T-helper 2 cell (primary cell): ENCODE results near the gene PYM1.
"Not testable (repeated sequence)": the region's sequence is repeated elsewhere in the genome, so short reads cannot be mapped to it uniquely, and the experiment has no call there.

Experiments used
- DNase-seq, 5 experiments: peaks; one replicate each; pipeline versions ENCODE4 v3.0.0 to v3.0.0-alpha.2; 2012 to 2022

Gene PYM1

DNA sequence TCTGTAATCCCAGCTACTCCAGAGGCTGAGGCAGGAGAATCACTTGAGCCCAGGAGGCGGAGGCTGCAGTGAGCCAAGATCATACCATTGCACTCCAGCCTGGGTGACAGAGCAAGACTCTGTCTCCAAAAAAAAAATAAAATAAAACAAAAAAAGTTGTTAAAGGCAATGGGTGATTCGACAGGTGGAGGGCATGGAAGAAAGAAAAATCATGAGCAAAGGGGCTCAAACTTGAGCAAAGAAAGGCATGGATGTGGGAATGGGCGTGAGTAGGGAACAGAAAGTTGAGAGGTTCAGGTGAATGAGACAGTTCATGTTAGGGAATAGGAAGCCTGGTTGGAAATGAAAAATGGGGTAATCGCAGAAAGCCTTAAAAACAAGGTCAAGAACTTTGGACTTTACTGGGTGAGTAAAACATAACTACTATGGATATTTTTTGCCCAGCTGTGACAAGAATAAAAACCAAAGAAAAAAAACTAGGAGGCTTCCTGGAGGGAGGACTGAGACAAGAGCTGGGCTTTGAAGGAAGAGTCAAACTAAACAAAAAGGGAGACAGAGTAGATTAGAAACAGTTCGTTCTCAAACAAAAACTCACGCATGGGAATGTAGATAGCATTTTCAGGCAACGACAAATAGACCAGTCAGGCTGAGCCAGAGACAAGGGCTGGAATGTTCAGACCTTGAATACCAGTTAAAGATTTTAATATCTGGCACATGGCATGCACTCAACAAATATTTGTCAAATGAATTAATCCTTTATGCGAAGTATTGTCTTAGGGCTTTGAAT, 18.8 kb downstream of the PYM1 start:
- DNase-seq = no peak

DNA sequence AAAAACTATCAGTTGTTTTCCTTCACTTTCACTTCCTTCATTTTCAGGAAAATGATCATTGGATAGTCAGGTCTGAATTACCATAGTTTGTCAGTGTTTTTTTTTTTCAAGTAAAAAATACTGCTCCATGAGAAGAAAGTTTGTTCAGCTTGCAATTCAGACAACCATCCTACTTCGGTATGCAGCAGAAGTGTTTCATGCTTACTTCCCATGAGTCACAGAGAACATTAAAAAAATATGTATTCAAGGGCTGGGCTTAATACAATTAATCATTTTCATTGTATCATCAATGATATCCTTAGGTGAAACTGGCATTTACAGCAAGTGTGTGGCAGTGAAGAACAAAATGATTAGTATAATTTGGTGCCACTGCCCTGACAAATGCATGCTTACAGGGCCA, 21.6 kb downstream of the PYM1 start:
- no peak for DNase-seq

DNA sequence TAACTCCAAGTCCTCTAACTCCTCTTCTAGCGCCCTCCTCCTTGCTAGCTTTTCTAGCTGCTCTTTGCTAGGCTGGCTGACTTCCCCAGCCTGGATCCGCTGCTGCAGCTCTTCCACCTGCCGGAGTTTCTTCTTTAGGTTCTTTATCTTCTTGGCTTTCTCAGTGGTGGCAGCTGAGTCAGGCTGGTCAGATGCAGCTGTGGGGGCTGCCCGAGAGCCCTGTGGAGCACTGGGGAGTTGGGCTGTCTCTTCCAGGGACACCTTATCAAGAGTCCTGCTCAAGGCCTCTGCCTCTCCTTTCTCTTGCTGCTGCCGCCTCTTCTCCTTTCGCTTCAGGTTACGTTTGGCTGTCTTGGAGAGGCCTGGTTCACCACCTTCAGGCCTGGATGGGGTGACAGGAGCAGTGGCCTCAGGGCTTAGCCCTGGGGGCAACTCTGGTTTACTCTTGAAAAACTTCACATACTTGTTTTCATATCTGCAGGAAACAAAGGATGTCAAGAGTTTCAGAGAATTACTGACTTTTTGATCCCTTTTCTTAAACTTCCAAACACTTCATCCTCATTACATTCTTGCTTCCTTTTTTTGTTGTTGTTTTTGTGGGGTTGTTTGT, 25.7 kb downstream of the PYM1 start:
- no peak for DNase-seq

DNA sequence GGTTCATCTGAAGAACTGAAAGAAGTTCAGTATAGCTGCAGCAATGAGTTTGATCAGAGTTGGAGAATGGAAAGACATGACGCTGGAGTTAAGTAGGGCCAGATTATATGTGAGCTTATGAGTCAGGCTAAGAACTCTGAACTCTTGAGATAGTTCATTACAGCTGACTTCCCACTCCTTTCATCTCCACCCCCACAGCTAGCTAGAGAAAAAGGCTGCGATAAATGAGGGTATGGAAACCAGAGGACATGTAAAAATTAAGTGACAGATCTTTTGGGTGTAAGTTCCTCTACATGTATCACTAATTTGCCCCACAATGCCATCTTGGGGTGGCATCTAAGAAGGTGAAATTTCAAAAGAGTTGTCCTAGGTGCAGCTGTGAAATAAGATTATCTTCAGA, 28.6 kb downstream of the PYM1 start:
- peak in 2 of 5 experiments; percentile 8 to 12 for DNase-seq

DNA sequence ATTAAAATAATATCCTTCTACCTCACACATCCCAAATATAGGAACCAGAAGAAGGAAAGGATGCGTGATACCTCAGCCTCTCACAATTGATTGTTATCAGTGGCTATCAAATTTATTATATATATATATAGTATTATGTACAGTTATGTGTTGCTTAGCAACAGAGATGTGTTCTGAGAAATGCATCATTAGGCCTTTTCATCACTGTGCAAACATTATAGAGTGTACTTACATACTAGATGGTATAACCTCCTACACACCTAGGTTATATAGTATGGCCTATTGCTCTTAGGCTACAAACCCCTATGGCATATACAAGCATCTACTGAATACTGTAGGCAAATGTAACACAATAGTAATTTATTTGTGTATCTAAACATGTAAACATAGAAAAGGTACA, 34.0 kb downstream of the PYM1 start:
- DNase-seq = no peak

DNA sequence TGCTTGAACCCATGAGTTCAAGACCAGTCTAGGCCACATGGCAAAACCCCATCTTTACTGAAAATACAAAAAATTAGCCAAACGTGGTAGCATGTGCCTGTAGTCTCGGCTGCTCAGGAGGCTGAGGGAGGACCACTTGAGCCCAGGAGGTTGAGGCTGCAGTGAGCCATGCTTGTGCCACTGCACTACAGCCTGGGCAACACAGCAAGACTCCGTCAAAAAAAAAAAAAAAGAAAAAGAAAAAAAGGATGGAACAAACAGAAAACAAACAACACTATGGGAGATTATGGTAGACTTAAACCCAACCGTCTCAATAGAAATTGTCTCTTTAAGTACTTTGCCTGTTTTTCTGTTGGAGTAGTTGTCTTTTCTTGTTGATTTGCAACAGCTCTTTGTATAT, 36.4 kb downstream of the PYM1 start:
- no peak for DNase-seq

DNA sequence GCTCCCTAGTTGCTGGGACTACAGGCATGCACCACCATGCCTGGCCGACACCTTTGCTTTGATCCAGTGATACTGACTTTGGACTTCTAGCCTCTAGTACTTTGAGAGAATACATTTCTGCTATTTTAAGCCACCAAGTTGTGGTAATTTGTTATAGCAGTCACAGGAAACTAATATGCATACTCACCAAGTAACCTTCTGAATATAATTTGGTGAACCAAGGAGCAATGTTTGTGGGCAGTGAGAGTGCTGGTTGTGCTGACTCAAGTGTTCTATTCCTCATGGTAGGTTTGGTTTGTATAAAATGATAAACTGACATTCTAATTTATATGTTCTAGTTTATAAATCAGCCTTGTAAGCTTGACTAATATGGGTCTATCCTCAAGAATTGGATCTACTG, 42.6 kb downstream of the PYM1 start:
- DNase-seq = peak in 1 of 5 experiments; percentile 25

DNA sequence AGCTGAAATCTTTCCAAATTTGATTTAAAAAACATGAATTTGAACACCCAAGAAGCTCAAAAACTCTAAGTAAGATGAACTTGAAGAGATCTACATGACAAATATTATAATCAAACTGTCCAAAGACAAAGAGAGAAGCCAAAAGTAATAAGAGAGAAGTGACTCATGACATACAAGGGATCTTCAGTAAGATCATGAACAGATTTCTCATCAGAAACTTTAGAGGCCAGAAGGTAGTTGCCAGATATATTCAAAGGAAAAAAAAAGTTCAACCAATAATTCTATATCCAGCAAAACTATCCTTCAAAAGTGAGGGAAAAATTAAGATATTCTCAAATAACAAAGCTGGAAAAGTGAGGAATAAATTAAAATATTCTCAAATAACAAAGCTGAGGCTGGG, 49.9 kb downstream of the PYM1 start:
- no peak for DNase-seq

DNA sequence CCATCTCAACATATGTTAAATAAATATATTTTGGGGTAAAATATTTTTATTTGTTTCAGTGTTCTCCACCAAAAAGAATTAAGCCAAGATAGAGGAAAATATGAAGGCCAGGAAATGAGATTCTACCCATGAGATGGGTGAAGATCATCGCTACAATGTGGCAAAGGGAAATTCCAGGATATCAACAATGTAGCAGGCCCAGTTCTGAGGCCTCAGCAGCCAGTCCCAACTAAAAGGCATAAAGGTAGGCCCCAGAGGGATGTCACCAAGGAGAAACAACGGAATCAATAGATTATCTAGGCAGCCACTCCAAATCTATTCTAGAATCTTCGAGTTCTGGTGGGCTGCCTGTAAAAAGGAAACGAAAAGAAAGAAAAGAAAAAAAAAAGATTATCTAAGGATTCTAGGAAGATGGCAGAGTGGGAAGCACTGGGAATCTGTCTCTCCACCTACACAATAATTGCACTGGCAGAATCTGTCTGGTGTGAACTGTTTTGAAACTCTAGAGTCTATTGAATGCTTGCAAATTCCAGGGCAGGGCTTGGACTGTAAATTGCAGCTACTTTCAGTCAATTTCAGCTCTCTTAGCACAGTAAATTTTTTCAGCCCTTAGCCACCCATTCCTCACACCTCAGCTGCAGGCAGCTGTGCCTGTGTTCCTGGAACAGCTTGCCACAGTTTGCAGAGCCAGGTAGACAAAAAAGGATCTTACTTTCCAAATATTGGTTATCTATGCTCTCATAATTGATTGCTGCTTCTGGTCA, 51.8 kb downstream of the PYM1 start:
- DNase-seq = no peak

DNA sequence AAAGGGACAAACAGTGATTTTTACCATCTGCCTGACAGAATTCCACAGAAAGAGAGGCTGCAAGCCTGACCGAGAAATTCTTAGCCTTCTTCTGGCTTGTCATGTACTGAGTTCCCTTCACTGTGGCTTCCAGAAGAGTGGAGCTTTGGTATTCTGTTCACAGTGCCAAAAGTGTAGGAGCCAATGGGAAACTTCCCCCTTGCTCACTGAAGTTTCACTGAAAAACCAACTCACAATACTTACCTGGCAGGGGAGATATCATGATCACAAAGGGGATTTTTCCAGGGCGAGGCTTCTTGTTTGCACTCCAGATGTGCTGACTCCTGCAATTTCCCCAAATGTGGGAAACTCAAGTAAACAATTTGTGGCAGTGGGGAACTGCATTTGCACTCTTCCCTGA, 53.3 kb downstream of the PYM1 start:
- no peak for DNase-seq

DNA sequence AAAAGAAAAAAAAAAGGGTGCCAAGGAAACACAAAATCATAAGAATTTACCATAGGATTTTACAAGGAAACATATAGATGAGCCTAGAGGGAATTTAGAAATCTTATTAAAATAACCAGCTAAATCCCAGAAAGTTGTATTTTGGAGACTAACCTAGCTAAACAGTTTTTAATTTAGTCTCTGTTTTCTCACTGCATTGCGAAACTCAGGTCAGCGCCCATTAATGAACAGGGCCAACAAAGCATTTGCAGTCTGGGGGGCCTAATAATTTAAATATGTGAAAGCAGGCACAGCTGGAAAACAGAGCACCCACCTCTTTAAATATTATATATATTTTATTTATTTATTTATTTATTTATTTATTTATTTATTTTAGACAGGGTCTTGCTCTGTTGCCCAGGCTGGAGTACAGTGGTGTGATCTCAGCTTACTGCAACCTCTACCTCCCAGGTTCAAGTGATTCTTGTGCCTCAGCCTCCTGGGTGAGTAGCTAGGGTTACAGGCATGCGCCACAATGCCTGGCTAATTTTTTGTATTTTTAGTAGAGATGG, 61.2 kb downstream of the PYM1 start:
- DNase-seq = not testable (repeated sequence)

DNA sequence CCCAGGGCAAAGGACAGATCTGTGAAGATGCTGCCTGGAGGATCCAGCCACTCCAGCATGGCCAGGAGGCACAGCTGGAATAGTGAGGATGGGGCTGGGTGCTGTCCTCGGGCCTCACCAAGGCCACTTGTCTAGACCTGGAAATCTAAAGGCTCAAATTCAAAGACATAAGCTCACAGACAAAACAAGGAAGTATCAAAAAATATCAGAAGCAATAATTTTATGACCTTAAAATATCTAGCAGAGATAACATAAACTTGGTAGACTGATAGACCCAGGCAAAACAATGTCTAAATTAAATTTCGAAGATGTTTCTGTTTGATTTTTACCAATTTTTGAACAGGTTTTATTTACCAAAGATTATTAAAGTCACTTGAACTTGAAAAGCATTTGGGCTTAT, 62.4 kb downstream of the PYM1 start:
- DNase-seq = no peak

DNA sequence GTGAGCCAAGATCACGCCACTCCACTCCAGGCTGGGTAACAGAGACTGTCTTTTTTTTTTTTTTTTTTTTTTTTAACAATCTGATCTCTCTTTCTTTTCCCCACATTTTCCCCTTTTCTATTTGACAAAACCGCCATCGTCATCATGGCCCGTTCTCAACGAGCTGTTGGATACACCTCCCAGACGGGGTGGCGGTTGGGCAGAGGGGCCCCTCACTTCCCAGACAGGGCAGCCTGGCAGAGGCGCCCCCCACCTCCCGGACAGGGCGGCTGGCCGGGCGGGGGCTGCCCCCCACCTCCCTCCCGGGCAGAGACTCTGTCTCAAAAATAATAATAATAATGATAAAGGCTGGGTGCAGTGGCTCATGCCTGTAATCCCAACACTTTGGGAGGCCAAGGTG, 64.8 kb downstream of the PYM1 start:
- DNase-seq = not testable (repeated sequence)

DNA sequence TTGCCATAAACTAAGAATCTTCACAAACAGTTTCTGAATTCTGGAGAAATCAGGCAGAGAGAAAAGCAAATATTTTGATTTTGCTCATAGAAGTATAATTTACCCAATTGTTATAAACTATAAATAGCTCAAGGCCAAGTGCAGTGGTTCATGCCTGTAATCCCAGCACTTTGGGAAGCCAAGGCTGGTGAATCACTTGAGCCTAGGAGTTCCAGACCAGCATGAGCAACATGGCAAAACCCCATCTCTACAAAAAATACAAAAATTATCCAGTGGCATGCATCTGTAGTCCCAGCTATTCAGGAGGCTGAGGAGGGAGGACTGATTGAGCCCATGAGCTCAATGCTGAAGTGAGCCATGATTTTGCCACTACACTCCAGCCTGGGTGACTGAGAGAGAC, 65.4 kb downstream of the PYM1 start:
- DNase-seq = no peak

DNA sequence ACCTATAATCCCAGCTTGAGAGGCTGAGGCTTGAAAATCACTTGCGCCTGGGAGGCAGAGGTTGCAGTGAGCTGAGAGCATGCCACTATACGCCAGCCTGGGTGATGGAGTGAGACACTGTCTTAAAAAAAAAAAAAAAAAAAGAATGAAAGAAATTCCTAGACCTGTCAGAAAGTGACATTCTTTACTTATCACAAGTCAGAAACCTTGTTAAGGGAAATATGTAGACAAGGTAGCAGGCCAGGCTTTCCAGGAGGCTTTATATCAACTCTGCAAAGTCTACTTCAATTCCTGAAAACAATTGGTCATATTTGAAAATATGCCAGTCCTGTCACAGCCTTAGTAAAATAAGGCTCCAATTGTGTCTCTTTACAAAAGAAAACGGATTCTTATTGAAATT, 65.8 kb downstream of the PYM1 start:
- no peak for DNase-seq

DNA sequence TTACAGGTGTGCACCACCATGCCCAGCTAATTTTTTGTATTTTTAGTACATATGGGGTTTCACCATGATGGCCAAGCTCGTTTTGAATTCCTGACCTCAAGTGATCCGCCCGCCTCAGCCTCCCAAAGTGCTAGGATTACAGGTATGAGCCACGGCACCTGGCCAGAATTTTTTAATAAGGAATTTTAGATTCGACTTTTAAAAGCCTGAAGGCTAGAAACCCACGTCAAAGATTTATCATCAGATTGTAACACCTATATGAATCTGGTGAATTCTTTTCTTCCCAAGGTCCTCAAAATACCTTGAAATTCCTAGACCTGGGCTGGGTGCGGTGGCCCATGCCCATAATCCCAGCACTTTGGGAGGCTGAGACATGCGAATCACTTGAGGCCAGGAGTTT, 66.3 kb downstream of the PYM1 start:
- no peak for DNase-seq

DNA sequence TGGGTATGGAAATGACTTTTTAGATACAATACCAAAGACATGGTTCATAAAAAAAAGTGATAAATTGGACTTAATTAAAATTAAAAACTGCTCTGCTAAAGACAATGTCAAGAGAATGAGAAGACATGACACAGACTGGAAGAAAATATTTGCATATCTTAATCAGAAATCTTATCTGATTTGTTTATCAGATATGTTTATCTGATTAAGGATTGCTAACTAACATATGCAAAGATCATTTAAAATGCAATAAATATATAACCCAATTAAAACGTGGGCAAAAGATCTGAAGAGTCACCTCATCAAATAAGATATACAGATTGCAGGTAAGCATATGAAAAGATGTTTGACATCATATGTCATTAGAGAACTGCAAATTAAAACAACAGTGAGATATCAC, 75.0 kb downstream of the PYM1 start:
- DNase-seq = no peak
